Fibroblast of lung (primary cell): ENCODE data around the gene IFT52.

Source experiments
- CTCF ChIP-seq, 2 donors: IDR thresholded peaks in 1 of 2; conservative IDR thresholded peaks in 1 of 2; 1 replicate in 1 of 2; 2 replicates in 1 of 2; pipeline ENCODE4 v1.5.1; 2011 to 2012; ENCODE audit warnings: low read length in 2 of 2, control low read depth in 1 of 2, inconsistent platforms in 1 of 2, low read depth in 1 of 2, mild to moderate bottlenecking in 1 of 2
- EZH2 ChIP-seq: IDR thresholded peaks from 2 replicates; pipeline ENCODE4 v1.5.1; 2012; ENCODE audit warnings: low read length, control low read depth, mild to moderate bottlenecking; ENCODE audit errors: missing control alignments

GRCh38 chr20:43590392-43591303 is at the start of gene IFT52:
- TF ChIP-seq CTCF (conservative IDR thresholded peaks at IDR 0.05 in 1 of 2, IDR thresholded peaks at IDR 0.05 in 1 of 2; ENCODE audit: low read depth in 1 of 2, low read length in 2 of 2) (no peak), EZH2 (no peak)
